ENCODE data around the gene OSBPL6. TPM values are rescaled to one million over a fixed set of nuclear protein-coding genes. Genes with fewer than 3 reads are reported as not detected.

OSBPL6 gene
- total and polyA plus RNA-seq, 9 of the 15 experiments (the other 6 are each of a cell fraction or from before 2014, with no cell fraction given), result 3.4 to 12.7 (median 9.3) TPM

DNA sequence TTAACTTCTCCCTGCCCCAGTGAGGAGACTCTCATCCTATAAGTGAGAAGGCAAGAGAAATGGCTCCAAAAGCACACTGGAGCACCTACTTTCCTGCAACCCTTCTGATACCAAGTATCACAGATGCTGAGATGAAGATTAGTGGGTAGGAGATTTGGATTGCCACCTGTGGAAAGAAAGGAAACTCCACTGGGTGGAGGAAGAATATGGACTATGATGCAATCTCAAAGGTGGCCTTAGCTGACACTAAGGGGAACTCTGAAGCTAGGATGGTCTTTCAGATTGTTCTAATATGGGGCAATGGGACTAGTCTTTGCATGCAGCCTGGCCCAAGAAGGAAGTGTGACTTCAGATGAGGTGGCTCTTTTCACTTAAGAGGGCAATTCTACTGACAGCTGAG, 235.0 kb downstream of the OSBPL6 start:
- BruUV-seq (replicated peaks), result no TSS peak
- Histone ChIP-seq H3K36me3 (ENCODE audit: control insufficient read depth, insufficient read depth, low read length) (peaks cover 67% of the 10 kb centered on the region; the same call in 2 of the 3 replicates), H3K4me1 (replicated peaks in 1 of 2; ENCODE audit: control insufficient read depth in 2 of 2, insufficient read depth in 2 of 2, low read length in 2 of 2) (peaks cover 18 to 23% of the 10 kb centered on the region in 2 experiments), H3K9me3 (replicated peaks; ENCODE audit: control insufficient read depth, insufficient read depth, low read depth, low read length) (no peaks in the 10 kb centered on the region), H3K79me2 (ENCODE audit: control insufficient read depth, insufficient read depth, low read length) (no peaks in the 10 kb centered on the region), H3K4me2 (ENCODE audit: insufficient read depth, low read length) (peak overlapping the region; percentile 53; the same call in 1 of the 2 replicates), H3K27ac (ENCODE audit: extremely low read depth, low read depth, low read length) (peak overlapping the region; percentile 69; the same call in 2 of the 3 replicates), H3K4me3 (no peak overlapping the region), H3K9me1 (ENCODE audit: control insufficient read depth, insufficient read depth, low read length) (no peaks in the 10 kb centered on the region), H4K20me1 (replicated peaks; ENCODE audit: control insufficient read depth, insufficient read depth, low read length) (no peaks in the 10 kb centered on the region), H2AFZ (ENCODE audit: low read depth, low read length) (no peak overlapping the region), H3K27me3 (ENCODE audit: control insufficient read depth in 2 of 2, insufficient read depth in 2 of 2, low read length in 2 of 2) (no peaks in the 10 kb centered on the region), H3K9ac (ENCODE audit: insufficient read depth in 1 of 2, low read depth in 2 of 2, low read length in 2 of 2) (no peak overlapping the region; a peak in 1 of 4 replicates)
- DNase-seq (ENCODE audit: extremely low read depth in 1 of 4, low spot score in 3 of 4), result no peak
- peak; percentile 51 for ATAC-seq
- in situ Hi-C loops (cut with MboI) (no loop called here), intact Hi-C loops (cut with micrococcal nuclease) (no loop called here)
- ChIA-PET POLR2A (interaction anchor here (0.5 to 2.2 kb wide), 7 partner anchors 10 to 293 kb away, joined by 3 to 21 read pairs (median 4); partner anchors contain the start of genes PJVK and PRKRA), CTCF (ENCODE audit: low intra/inter-chr PET ratio) (no interaction called here)
- TF ChIP-seq CEBPG (CRISPR knock-in tag; IDR thresholded peaks at IDR 0.05) (peak; percentile 74), CEBPG (tag; conservative IDR thresholded peaks at IDR 0.05 in 1 of 2, IDR thresholded peaks at IDR 0.05 in 1 of 2) (peak; percentile 77 to 92), TAL1 (IDR thresholded peaks at IDR 0.05) (peak; percentile 12; the same call in 1 of the 2 replicates), SMAD4 (CRISPR knock-in tag; conservative IDR thresholded peaks at IDR 0.05) (0 out of 2 replicates have a peak, but pooled peaks have one; percentile 30), ZNF311 (CRISPR knock-in tag; IDR thresholded peaks at IDR 0.05) (no peak), TRIM24 (IDR thresholded peaks at IDR 0.05) (peak; percentile 25 to 34; a peak in 2 of 4 replicates), STAT5A (IDR thresholded peaks at IDR 0.05; ENCODE audit: borderline replicate concordance, low read length) (no peak), CEBPB (tag; IDR thresholded peaks at IDR 0.05) (peak; percentile 93), CBFA2T2 (conservative IDR thresholded peaks at IDR 0.05) (0 out of 2 replicates have a peak, but pooled peaks have one; percentile 14), CBFA2T3 (IDR thresholded peaks at IDR 0.05) (peak; percentile 39; the same call in 1 of the 2 replicates), JUND (IDR thresholded peaks at IDR 0.05; ENCODE audit: borderline replicate concordance, low read depth, low read length) (no peak), JUND (tag; IDR thresholded peaks at IDR 0.05; ENCODE audit: borderline replicate concordance, low read depth, low read length) (0 out of 3 replicates have a peak, but pooled peaks have one; percentile 31), ARID1B (IDR thresholded peaks at IDR 0.05) (0 out of 2 replicates have a peak, but pooled peaks have one; percentile 21)
- TF ChIP-seq, protein P1, sequence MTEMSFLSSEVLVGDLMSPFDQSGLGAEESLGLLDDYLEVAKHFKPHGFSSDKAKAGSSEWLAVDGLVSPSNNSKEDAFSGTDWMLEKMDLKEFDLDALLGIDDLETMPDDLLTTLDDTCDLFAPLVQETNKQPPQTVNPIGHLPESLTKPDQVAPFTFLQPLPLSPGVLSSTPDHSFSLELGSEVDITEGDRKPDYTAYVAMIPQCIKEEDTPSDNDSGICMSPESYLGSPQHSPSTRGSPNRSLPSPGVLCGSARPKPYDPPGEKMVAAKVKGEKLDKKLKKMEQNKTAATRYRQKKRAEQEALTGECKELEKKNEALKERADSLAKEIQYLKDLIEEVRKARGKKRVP (CRISPR knock-in tag; IDR thresholded peaks at IDR 0.05), result 0 out of 2 replicates have a peak, but pooled peaks have one; percentile 57
- TF ChIP-seq, protein P2, sequence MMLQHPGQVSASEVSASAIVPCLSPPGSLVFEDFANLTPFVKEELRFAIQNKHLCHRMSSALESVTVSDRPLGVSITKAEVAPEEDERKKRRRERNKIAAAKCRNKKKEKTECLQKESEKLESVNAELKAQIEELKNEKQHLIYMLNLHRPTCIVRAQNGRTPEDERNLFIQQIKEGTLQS (IDR thresholded peaks at IDR 0.05), result peak; percentile 88
- TF ChIP-seq, protein P2 (CRISPR knock-in tag; conservative IDR thresholded peaks at IDR 0.05), result no peak
- TF ChIP-seq, protein P3, sequence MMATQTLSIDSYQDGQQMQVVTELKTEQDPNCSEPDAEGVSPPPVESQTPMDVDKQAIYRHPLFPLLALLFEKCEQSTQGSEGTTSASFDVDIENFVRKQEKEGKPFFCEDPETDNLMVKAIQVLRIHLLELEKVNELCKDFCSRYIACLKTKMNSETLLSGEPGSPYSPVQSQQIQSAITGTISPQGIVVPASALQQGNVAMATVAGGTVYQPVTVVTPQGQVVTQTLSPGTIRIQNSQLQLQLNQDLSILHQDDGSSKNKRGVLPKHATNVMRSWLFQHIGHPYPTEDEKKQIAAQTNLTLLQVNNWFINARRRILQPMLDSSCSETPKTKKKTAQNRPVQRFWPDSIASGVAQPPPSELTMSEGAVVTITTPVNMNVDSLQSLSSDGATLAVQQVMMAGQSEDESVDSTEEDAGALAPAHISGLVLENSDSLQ (IDR thresholded peaks at IDR 0.05), result no peak
- FAIRE-seq, result no peak
